ENCODE measurements around the gene INTS2.
"Not testable (repeated sequence)": the region's sequence is repeated elsewhere in the genome, so short reads cannot be mapped to it uniquely, and the experiment has no call there.

Gene INTS2

GRCh38 chr17:61894310-61894709, 33.5 kb downstream of the INTS2 start:
- in situ Hi-C loops (cut with HindIII; ENCODE audit: low sequenced_read_pairs), result not testable (repeated sequence)

- in situ Hi-C loops (cut with HindIII; ENCODE audit: low sequenced_read_pairs), result not testable (repeated sequence)
Measured at GRCh38 chr17:61887733-61888132, 40.0 kb downstream of the INTS2 start.

DNA sequence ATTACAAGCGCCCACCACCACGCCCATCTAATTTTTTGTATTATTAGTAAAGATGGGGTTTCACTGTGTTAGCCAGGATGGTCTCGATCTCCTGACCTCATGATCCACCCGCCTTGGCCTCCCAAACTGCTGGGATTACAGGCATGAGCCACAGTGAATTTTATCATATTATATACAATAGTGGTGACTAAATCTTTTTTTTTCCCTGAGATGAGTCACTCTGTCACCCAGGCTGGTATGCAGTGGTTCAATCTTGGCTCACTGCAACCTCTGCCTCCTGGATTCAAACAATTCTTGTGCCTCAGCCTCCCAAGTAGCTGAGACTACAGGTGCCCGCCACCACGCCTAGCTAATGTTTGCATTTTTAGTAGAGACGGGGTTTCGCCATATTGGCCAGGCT, 41.9 kb downstream of the INTS2 start:
- in situ Hi-C loops (cut with HindIII; ENCODE audit: low sequenced_read_pairs), result not testable (repeated sequence)

DNA sequence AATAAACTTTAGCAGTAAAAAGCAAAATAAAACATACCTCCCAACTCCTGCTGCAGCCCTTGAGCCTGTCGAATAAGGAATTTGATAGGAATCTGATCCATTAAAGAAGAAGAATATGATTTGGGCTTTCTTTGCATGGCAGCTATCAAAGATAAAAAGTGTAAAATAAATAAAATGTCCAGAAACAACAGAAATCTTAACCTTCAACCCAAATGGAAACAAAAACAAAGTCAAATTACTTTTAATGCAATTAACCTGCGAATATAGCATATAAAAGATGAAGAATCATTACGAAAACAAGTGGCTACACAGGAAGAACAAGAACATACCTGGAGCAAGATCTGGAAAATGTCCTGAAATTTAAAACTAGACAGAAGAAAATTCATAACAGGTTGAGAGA, 42.9 kb downstream of the INTS2 start:
- in situ Hi-C loops (cut with HindIII; ENCODE audit: low sequenced_read_pairs), result no loop called here

GRCh38 chr17:61880589-61881102, 47.1 kb downstream of the INTS2 start:
- in situ Hi-C loops (cut with HindIII; ENCODE audit: low sequenced_read_pairs), result no loop called here

GRCh38 chr17:61878984-61879612, 48.7 kb downstream of the INTS2 start:
- in situ Hi-C loops (cut with HindIII; ENCODE audit: low sequenced_read_pairs), result no loop called here

GRCh38 chr17:61878520-61878919, 49.3 kb downstream of the INTS2 start:
- in situ Hi-C loops (cut with HindIII; ENCODE audit: low sequenced_read_pairs), result no loop called here

- in situ Hi-C loops (cut with HindIII; ENCODE audit: low sequenced_read_pairs), result no loop called here
Measured at GRCh38 chr17:61877837-61878236, 49.9 kb downstream of the INTS2 start.

DNA sequence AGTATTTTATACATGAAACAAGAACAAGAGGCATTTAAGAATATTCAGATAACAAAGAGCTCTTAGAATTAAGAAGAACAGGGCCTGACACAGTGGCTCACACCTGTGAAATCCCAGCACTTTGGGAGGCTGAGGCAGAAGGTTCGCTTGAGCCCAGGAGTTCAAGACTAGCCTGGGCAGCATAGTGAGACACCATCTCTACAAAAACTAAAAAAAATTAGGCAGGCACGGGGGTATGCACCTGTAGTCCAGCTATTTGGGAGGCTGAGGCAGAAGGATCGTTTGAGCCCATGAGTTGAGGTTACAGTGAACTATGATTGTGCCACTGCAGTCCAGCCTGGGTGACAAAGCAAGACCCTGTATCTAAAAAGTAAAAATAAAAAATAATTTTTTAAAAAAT, 52.0 kb downstream of the INTS2 start:
- in situ Hi-C loops (cut with HindIII; ENCODE audit: low sequenced_read_pairs), result no loop called here

DNA sequence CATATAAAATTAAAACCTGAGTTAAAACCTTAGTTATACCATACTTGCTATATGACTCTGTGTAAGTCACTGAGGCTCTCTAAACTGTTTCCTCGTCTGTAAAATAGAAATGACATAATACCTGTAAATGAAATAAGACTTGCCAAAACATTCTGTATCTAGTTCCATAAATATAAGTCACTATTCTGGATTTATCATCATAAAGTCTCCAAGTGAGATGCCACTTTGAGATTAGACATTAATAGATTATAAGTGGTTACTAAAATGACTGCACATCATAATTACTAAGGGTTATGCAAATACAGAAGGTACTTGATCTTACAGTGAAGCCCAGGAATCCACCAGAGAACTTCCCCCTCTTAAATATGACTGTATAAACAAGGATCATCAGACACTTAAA, 52.5 kb downstream of the INTS2 start:
- in situ Hi-C loops (cut with HindIII; ENCODE audit: low sequenced_read_pairs), result no loop called here

- in situ Hi-C loops (cut with HindIII; ENCODE audit: low sequenced_read_pairs), result no loop called here
Measured at GRCh38 chr17:61874075-61874474, 53.7 kb downstream of the INTS2 start.

- in situ Hi-C loops (cut with HindIII; ENCODE audit: low sequenced_read_pairs), result no loop called here
Measured at GRCh38 chr17:61872099-61872498, 55.7 kb downstream of the INTS2 start.

- in situ Hi-C loops (cut with HindIII; ENCODE audit: low sequenced_read_pairs), result no loop called here
Measured at GRCh38 chr17:61869138-61869537, 58.6 kb downstream of the INTS2 start.

DNA sequence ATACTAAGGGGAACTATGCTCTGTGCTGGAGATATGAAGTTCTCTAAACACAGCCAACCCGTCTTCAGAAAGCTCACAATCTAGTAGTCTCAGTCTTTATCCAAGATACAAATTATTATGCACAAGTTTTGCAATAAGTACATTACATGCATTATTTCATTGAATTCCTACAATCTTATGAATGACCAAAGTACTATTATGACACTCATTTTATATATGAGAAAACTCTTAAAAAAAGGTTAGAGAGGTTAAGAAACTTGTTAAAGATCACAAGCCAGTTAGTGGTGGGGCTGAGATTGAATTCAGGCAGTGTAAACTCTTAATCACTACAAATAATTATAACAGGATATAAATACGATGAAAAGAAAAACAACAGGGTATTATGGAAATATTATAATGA, 59.7 kb downstream of the INTS2 start:
- in situ Hi-C loops (cut with HindIII; ENCODE audit: low sequenced_read_pairs), result no loop called here

DNA sequence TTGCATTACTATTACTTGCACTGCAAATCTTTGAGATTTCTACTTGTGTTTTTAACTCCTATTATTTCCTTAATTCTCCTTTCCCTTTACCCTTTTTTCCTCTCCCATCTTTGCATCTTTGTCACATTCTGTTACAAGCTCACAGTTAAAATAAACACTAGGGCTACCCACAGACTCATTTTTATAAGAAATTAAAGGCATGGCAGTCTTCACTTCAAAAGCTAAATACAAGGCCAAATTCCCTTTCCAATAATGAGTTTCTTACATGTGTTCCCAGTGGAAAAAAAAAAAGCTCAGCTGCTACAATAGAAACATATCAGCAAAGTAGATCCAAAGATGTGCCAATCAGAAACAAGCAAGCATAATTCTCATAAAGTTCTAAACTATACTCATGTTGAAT, 60.7 kb downstream of the INTS2 start:
- in situ Hi-C loops (cut with HindIII; ENCODE audit: low sequenced_read_pairs), result no loop called here

DNA sequence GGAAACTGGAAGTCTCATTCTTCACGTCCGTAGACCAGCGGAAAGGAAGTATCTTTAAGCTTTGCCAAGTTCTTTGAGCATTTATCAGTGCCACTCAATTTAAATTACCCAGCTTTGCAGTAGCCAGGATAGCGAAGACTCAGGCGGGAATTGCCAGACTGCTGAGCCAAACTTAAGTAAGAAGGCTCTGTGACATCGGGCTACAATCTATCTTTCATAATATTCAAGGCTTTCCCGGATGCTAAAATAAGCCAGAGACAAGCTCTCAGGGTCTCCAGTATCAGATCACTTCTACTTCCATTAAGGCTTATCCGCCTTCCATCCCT, 64.0 kb downstream of the INTS2 start:
- in situ Hi-C loops (cut with HindIII; ENCODE audit: low sequenced_read_pairs), result no loop called here

DNA sequence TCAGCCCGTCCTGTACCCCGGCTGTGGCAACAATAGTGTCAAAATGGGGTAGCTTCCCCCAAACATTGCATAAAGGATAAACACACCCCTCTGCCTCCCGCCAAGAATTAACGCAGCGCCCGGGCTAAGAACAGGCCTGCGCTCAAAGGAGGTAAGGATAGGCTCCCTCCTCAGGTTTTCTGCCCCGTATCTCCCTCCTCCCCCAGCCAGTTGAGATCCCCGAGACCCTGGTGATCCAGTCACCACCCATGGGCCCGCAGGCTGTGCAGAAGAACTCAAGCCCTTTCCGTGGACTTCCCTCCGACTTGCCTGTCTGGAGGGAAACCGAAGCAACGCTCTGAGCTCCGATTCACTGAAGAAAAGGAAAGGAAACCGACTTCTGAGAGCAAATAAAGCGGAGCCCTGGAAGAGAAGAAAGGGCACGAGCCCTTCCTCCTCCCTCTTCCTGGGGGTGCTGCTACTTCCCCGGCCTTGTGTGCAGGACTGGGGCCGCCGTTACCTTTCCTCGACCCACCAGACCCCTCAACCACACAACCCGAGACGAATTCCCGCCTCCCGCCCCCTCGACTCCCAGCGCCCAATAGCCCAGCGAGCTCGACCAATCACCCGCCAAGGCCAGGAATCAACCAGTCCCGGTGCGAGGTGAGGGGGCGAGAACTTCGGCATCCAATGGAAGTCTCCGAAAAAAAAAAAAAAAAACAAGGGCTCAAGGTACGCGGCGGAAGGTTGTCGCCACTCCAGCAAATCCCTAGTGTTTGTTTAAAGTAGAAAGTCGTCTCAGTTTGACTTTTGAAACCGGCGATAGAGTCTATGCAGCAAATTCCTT, 64.6 kb downstream of the INTS2 start, which contains the start of gene BRIP1:
BRIP1 (minus strand) TSS at position 554 of the 826 bp plus-strand sequence. CDS start 1,989 bp downstream, outside the sequence.
- in situ Hi-C loops (cut with HindIII; ENCODE audit: low sequenced_read_pairs), result no loop called here

GRCh38 chr17:61862105-61862574, 65.6 kb downstream of the INTS2 start:
- in situ Hi-C loops (cut with HindIII; ENCODE audit: low sequenced_read_pairs), result no loop called here

GRCh38 chr17:61860397-61860796, 67.4 kb downstream of the INTS2 start:
- in situ Hi-C loops (cut with HindIII; ENCODE audit: low sequenced_read_pairs), result not testable (repeated sequence)

GRCh38 chr17:61856035-61856434, 71.7 kb downstream of the INTS2 start:
- in situ Hi-C loops (cut with HindIII; ENCODE audit: low sequenced_read_pairs), result no loop called here

DNA sequence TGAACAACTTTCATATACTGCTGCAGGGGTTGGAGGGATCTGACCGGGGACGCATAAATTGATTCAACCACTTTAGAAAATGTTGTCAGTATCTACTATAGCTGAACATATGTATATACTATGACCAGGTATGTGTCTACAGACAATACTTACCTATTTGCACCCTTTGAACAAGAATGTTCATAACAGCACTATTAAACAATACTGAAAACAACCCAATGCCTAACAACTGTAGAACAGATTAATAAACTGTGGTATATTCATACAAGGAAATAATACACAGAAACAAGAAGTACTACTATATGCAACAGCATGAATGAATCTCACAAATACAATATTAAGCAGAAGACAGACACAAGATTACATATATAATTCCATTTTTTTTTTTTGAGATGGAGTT, 74.9 kb downstream of the INTS2 start:
- in situ Hi-C loops (cut with HindIII; ENCODE audit: low sequenced_read_pairs), result no loop called here

GRCh38 chr17:61849674-61850073, 78.1 kb downstream of the INTS2 start:
- in situ Hi-C loops (cut with HindIII; ENCODE audit: low sequenced_read_pairs), result no loop called here
